GM19025 (cell line): ENCODE results near the gene XPC.

Source experiments
- ATAC-seq: cut with Tn5 transposase; IDR thresholded peaks from one replicate; pipeline ENCODE4 v1.9.1; 2021; ENCODE audit warnings: mild to moderate bottlenecking, low read depth, moderate library complexity; ENCODE audit not compliant: unreplicated experiment

XPC gene

DNA sequence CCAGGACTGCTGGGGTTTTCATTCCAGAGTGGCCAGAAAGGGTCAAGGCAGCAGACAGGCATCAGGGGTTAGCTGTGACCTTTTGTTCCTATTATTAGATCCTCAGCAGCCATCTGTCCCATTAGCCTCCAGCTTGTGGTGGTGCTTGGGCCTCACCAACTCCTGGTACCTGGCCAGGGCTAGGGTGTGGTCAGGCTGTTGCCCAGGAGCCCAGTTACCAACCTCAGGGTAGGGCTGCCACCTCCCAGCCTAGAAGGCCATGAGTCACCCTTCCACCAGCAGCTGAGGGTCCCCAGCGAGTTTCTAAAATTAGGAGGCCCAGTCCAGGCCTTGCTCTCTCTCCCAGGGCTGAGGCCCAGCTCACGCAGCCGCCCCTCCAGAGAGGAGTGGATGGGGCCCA is 41.4 kb downstream of the XPC start:
- no peak for ATAC-seq

DNA sequence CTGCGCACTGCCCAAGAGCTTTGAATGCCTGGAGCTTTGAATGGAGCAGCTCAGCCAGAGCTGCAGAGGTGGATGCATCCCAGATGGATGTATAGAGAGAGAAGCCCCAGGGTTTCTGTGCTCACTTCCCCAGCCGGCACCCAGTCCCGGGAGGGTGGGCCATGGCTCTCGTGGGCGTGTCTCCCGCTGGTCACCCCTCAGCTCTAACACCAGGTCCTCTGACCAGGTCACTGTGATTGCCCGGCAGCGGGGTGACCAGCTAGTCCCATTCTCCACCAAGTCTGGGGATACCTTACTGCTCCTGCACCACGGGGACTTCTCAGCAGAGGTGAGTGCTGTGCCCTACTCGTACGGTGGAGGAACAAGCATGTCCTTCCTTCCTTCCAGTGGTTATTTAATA is 42.8 kb downstream of the XPC start:
- no peak for ATAC-seq

DNA sequence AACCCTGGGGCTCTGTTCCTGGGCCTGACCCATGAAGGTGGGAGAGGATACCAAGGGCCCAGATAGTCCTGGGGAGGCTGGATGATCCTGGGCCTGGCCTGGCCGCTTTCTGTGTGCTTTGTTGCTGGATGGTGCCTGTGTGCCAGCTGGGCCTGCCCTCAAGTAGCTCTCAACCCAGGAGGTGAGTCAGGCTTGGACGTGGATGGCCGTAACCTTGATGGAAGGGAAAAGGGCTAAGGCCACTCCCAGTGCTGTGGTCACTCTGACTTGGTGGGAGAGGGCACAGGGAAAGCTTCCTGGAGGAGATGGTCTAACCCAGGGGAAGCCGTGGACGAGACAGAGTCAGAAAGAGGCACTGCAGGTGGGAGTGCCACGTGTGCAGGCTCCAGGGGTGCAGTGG is 44.1 kb downstream of the XPC start:
- no peak for ATAC-seq

DNA sequence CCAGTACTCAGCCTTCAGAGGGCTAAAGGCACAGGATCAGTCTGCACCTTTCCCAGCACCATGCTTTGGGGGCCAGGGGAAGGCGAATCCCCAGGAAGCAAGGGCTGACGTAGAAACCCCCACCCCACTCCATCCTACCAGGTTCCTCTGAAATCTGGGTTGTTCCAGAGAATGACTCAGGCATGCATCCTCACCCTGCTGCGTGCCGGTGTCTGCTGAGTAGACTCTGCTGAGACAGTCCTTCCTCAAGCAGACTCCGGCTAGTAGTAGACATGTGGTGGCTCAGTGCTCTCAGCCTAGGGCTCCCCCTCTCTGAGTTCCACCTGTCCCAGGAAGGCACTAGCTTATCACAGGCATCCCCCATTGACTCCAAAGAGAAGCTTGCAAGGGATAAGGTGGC is 44.5 kb downstream of the XPC start:
- ATAC-seq: no peak

DNA sequence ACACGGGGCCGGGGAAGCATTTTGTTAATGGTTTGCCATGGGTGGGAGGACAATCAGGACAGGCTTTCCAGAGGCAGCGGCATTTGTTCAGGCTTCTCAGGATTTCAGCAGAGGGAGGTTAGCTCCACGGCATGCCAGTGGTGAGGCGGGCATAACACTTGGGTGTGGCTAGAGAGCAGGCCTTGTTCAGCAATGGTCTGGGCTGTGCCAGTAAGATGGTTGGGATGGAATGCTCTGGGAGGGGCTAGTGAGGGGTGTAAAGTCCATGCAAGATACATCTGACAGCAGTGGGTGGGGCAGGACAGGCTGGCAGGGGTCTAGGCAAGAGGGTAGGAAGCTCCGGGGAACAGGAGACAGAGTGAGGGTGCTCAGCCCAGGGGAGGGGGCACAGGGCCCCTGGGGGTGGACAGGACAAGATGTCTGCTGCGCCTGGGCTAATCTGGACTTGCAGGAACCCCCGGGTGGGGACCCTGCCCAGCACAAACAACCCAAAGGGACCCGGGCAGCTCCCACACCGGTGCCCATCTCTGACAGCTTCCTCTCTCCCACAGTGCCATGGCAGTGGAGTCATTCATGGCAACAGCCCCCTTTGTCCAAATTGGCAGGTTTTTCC is 45.1 kb downstream of the XPC start:
- no peak for ATAC-seq

- ATAC-seq: no peak
Observed at GRCh38 chr3:14132689-14133088, 45.7 kb downstream of the XPC start.

DNA sequence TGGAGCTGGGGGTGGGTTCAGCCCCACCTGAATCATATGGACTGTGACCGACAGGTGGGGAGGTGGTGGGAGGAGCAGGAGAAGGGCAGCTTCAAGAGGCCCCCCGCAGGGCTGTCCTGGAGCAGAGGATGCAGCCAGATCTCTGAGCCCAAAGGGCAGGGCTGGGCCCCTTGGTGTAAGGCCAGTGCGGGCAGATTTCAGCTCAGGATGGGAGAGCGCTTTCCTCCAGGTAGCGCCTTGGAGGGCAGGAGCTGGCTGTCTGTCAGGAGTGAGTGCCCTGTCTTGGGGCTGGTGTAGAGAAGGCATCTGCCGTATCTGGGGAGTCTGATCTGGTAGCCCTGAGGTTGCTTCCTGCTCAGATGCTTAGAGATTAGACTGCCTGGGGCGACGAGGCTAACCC is 46.3 kb downstream of the XPC start:
- no peak for ATAC-seq

DNA sequence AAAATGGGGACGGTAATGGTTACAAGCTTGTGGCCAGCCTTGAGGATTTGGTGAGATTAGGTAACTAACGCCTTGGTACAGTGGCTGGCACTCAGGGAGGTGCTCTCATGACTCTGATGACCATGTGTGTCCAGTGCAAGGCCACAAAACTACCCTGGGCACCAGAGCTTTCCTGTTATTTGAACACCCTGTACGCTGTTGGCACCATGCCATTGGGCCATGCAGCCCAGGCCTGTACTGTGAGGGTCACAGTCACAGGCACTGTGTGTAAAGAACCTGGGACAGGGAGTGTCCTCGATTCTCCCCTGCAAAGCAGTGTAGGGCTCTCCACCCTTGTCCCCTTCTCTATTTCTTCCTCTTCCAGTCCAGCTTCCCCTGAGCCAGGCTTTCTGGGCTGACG is 47.3 kb downstream of the XPC start:
- ATAC-seq: no peak

GRCh38 chr3:14130707-14131106 is 47.7 kb downstream of the XPC start:
- ATAC-seq: no peak

DNA sequence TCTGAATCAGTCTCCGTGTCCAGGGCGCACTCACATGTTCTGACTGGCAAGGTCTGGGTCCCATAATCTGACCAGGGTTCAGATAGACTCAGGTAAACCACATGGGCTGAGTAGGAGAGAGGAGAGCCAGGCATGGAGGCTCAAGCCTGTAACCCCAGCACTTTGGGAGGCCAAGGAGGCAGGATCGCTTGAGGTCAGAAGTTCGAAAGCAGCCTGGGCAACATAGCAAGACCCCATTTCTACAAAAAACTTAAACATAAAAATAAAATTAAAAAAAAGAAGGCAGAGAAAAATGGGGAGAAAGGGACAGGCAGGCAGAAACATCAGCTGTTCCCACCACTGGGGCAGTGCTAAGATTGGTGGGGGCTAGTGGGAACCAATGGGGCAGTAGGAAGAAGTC is 48.2 kb downstream of the XPC start:
- ATAC-seq: no peak

DNA sequence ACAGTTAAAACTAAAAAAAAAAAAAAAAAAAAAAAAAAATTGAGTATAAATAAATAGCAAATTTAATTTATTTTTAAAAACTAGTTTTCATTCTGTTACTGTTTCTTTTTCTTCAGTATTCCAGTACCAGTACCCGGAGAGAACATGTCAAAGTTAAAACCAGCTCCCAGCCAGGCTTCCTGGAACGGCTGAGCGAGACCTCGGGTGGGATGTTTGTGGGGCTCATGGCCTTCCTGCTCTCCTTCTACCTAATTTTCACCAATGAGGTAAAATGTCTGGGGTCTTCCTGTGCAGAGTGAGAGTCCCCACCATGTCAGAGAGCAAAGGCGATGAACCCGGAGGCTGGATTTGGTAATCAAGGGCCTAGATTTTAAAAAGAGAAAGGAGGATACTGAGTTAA is 49.1 kb downstream of the XPC start:
- ATAC-seq: no peak

GRCh38 chr3:14128724-14129123 is 49.7 kb downstream of the XPC start:
- no peak for ATAC-seq

DNA sequence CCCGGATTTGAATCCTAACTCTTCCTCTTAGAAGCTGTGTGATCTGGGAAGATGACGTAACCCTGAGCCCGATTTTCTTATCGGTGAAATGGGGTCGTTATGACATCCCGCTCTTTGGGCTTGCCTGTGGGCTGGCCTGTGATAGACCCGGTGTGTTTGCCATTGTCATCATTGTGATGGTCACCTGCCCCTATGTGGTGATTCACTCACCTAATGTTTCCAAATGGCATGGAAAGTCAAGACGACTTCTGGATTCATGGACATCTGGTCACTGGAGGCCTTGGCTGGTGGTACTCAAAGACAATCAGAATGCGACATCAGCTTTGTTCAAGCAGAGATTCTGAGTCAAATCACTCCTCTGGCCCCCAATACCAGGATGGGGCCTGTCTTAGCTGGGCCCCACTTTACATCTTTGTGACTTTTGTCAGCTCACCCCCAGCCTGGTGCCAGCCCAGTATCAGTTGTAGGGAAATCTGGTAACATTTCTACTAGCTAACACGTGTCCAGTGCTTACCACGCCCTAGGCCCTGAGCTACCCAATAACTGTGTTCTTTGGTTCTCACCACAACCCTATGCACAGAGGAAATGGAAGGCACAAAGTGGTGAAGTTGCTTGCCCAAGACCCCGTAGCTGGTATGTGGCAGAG is 50.8 kb downstream of the XPC start:
- no peak for ATAC-seq

DNA sequence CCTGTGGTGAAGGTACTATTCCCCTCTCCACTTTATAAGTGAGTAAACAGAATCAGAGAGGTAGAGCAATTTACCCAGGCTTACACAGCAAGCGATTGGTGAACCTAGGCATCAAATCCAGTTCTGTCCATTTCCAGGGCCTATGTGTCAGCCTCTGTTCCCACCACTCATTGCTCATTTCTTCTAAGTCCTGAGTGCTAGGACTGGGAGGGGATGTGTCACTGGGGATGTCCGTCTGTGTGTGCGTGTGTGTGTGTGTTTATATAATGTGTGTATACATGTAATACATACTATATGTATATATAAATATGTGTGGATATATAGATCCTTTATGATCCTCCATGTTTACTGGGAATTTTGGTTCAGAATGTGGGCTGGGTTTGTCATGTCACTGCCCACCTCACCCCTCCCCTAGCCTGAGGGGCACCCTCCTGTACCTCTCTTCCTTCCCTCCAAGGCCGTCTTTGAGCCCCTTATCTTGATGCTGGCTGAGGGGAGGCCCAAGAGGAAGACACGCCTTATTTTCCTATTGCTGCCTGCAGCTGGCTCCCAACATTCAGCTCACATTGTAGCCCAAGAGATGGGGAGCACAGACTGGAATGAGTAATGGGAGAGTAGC is 51.4 kb downstream of the XPC start:
- no peak for ATAC-seq

DNA sequence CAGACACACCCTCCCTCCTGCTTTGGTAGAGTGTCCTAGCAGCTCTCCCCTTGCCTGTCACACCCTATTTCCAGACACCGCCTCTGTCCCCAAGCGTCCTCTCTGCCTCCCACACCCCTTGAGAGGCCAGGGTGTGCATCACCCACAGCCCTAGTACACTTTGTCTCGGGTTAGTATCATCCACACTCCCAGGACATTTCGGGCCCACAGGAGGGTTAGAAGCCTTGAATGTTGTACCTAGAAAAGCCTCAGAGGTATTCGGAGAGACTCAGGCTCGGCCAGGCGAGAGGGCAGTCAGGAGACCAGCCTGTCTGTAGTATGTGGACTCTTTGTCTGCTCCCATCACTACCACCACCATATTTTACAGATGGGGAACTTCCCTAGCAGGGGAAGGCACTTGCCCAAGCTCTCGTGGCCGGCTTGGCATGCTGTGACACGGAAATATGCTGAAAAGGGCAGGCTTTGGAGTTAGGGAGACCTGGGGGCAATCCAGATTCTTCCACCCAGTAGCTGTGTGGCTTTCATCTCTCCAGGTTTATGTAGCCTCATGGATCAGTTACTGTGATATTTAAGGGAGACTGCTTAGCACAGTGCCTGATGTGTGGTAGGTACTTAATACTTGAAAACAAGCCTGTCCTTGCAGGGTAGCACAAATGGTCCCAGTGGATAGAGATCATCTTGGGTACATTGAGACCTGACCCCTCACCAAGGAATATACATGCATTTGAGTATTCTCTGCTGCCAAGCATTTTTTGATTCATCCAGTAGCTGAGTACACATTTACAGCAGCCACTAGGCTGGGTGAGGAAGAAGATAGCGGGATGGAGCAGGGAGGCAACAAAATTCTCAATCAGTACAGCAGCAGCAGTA is 52.1 kb downstream of the XPC start:
- no peak for ATAC-seq

- peak; percentile 10 for ATAC-seq
Observed at GRCh38 chr3:14125193-14126016, 53.0 kb downstream of the XPC start.

DNA sequence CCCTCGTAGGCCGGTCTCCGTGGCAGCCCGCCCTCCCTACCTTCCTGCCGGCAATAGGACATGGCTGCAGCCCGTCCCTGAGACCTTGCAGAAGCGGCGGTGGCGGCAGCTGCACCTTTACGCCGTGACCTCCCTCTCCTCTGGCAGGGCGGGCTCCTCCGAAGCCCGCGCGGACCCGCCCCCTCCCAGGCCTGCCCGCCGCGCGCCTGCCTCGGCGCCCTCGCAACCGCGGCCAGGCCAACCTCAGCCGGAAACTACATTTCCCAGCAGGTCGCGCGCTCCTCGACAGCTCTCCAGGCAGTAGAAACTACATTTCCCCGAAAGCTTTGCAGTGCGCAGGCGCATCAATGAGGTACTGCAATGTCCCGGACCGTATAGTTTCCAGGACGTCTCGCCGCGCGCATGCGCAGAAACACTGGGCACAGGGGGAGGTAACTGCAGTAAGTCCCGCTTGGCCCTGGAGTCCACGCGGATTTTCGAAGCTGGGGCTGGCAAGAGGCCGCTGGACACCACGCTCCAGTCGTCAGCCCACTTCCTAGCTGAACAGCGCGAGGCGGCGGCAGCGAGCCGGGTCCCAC is 53.7 kb downstream of the XPC start, which contains the start of the genes CHCHD4 and TMEM43:
TSS of gene CHCHD4 (minus strand) at position 256 of the 578 bp plus-strand sequence. CDS start at position 62, 194 bp downstream.
TSS of gene TMEM43 (plus strand) at position 438 of the 578 bp plus-strand sequence. CDS start 142 bp downstream, outside the sequence.
- peak; percentile 86 for ATAC-seq

GRCh38 chr3:14124223-14124614 is 54.2 kb downstream of the XPC start:
- peak; percentile 36 for ATAC-seq

GRCh38 chr3:14123308-14124222 is 54.8 kb downstream of the XPC start:
- no peak for ATAC-seq
